Neural cell (in vitro differentiated cells): ENCODE results near the gene GLI3. TPM values are rescaled to one million over a fixed set of nuclear protein-coding genes. Genes with fewer than 3 reads are reported as not detected.

Experiments
- H2AFZ ChIP-seq: fragments of 200-600, 300-800 bp; sonication (generic), shearing (Covaris generic); 2 replicates; pipeline ENCODE4 v1.6.0; 2014; ENCODE audit warnings: low read depth, mild to moderate bottlenecking, antibody characterized with exemption, low read length, moderate library complexity
- H3F3A ChIP-seq: fragments of 200-600 bp; shearing (Covaris generic); 2 replicates; pipeline ENCODE4 v1.6.1; 2016; ENCODE audit warnings: mild to moderate bottlenecking, moderate library complexity, mixed read lengths, antibody characterized with exemption, low read length; ENCODE audit not compliant: insufficient read depth, poor library complexity, severe bottlenecking
- H3K27ac ChIP-seq: fragments of 200-600, 300-800 bp; sonication (generic), shearing (Covaris generic); 2 replicates; pipeline ENCODE4 v1.5.1; 2014; ENCODE audit warnings: mild to moderate bottlenecking, low read length, moderate library complexity
- H3K27me3 ChIP-seq: fragments of 300-800, 200-600 bp; sonication (generic), shearing (Covaris generic); 2 replicates; pipeline ENCODE4 v1.6.0; 2014; ENCODE audit warnings: mild to moderate bottlenecking, low read depth, low read length, moderate library complexity; ENCODE audit not compliant: insufficient read depth
- H3K36me3 ChIP-seq: fragments of 300-800, 200-600 bp; sonication (generic), shearing (Covaris generic); 2 replicates; pipeline ENCODE4 v1.5.1; 2014; ENCODE audit warnings: mild to moderate bottlenecking, antibody characterized with exemption, low read length, moderate library complexity; ENCODE audit not compliant: insufficient read depth
- H3K4me2 ChIP-seq: fragments of 300-800, 200-600 bp; sonication (generic), shearing (Covaris generic); 2 replicates; pipeline ENCODE4 v1.6.0; 2014; ENCODE audit warnings: mild to moderate bottlenecking, low read length
- H3K4me3 ChIP-seq: fragments of 300-800, 200-600 bp; sonication (generic), shearing (Covaris generic); 2 replicates; pipeline ENCODE4 v1.5.1; 2014; ENCODE audit warnings: mild to moderate bottlenecking, low read length, moderate library complexity
- H3K79me2 ChIP-seq: fragments of 200-600 bp; shearing (Covaris generic); replicated peaks from 2 replicates; pipeline ENCODE4 v1.6.0; 2014; ENCODE audit warnings: mild to moderate bottlenecking, low read length, moderate library complexity; ENCODE audit not compliant: insufficient read depth
- H3K9ac ChIP-seq: fragments of 300-800, 200-600 bp; sonication (generic), shearing (Covaris generic); 2 replicates; pipeline ENCODE4 v1.6.1; 2016; ENCODE audit warnings: mild to moderate bottlenecking, low read length, mixed read lengths
- H3K9me2 ChIP-seq: fragments of 200-600 bp; shearing (Covaris generic); 2 replicates; pipeline ENCODE4 v1.6.1; 2016; ENCODE audit warnings: mild to moderate bottlenecking, low read length, mixed read lengths; ENCODE audit not compliant: insufficient read depth
- H3K9me3 ChIP-seq: fragments of 200-600, 300-800 bp; sonication (generic), shearing (Covaris generic); 2 replicates; pipeline ENCODE4 v1.6.1; 2016; ENCODE audit warnings: mild to moderate bottlenecking, mixed run types, low read length, moderate library complexity, mixed read lengths
- H4K20me1 ChIP-seq: fragments of 200-600 bp; shearing (Covaris generic); 2 replicates; pipeline ENCODE4 v1.6.1; 2016; ENCODE audit warnings: mild to moderate bottlenecking, mixed run types; ENCODE audit not compliant: insufficient read depth
- EP300 ChIP-seq: fragments of 450-650 bp; conservative IDR thresholded peaks from 2 replicates; pipeline ENCODE4 v1.6.1; 2014; ENCODE audit warnings: antibody characterized with exemption, mild to moderate bottlenecking, moderate library complexity; ENCODE audit not compliant: poor library complexity, severe bottlenecking
- EZH2 ChIP-seq: fragments of 200-600, 300-800 bp; shearing (Covaris generic), sonication (generic); IDR thresholded peaks from 2 replicates; pipeline ENCODE4 v1.6.1; 2014; ENCODE audit warnings: antibody characterized with exemption, low read length, borderline replicate concordance, mild to moderate bottlenecking; ENCODE audit not compliant: insufficient read depth, poor library complexity, severe bottlenecking
- MXI1 ChIP-seq: fragments of 450-650 bp; conservative IDR thresholded peaks from 2 replicates; pipeline ENCODE4 v1.6.1; 2014; ENCODE audit warnings: antibody characterized with exemption, mild to moderate bottlenecking; ENCODE audit not compliant: poor library complexity, severe bottlenecking
- POLR2AphosphoS5 ChIP-seq: IDR thresholded peaks from 2 replicates; pipeline ENCODE4 v1.6.1; 2012
- RAD21 ChIP-seq: fragments of 450-650 bp; conservative IDR thresholded peaks from 2 replicates; pipeline ENCODE4 v1.6.1; 2014; ENCODE audit warnings: antibody characterized with exemption, mild to moderate bottlenecking, moderate library complexity
- SMC3 ChIP-seq: fragments of 450-650 bp; conservative IDR thresholded peaks from 2 replicates; pipeline ENCODE4 v1.6.1; 2014; ENCODE audit warnings: antibody characterized with exemption, mild to moderate bottlenecking, moderate library complexity; ENCODE audit not compliant: poor library complexity
- TAF1 ChIP-seq: IDR thresholded peaks from 2 replicates; pipeline ENCODE4 v1.6.1; 2012; ENCODE audit warnings: low read depth
- polyA plus RNA-seq: library from polyadenylated mRNA; depleted of rRNA; stranded (reverse); fragments of >200 nt; gene quantifications from 2 replicates; pipeline ENCODE4 v1.2.3, GENCODE V29; 2014
- TF ChIP-seq, protein P1 (sequence below): IDR thresholded peaks from 2 replicates; pipeline ENCODE4 v1.6.1; 2012; ENCODE audit warnings: borderline replicate concordance
- TF ChIP-seq, protein P2 (sequence below): fragments of 450-650 bp; IDR thresholded peaks from 2 replicates; pipeline ENCODE4 v1.5.1; 2014; ENCODE audit warnings: antibody characterized with exemption, mild to moderate bottlenecking, moderate library complexity; ENCODE audit not compliant: poor library complexity, severe bottlenecking

The GLI3 gene
- polyA plus RNA-seq, 1 donor from 2014 or later, result 0.19 TPM

DNA sequence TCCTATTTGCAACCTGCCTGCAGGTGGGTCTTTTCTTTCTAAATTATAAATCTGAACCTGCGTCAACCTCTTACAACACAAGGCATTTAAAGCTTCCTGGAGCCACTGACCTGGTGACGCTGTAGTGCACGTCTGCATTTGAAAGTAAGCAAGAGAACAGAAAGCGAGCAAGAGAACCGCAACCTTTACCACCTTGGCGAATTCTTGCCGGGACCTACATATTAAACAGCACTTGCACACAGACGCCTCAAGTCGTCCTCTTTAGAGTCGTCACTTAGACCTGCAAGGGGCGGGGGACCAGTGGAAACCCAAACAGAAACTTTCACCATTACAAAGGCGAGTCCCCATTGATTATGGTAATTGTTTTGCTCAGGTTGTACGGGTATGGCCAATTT, 9.5 kb downstream of the GLI3 start:
- Histone ChIP-seq H3K9me3 (no peaks in the 10 kb centered on the region), H2AFZ (peak overlapping the region; percentile 28), H4K20me1 (no peaks in the 10 kb centered on the region), H3K9me2 (no peaks in the 10 kb centered on the region), H3K27me3 (peaks cover 14% of the 10 kb centered on the region), H3K4me3 (peak overlapping the region; percentile 69), H3K9ac (peak overlapping the region; percentile 53), H3K4me2 (peak overlapping the region; percentile 45), H3K79me2 (peaks cover 96% of the 10 kb centered on the region), H3K36me3 (no peaks in the 10 kb centered on the region), H3F3A (no peaks in the 10 kb centered on the region), H3K27ac (no peak overlapping the region)
- TF ChIP-seq SMC3, result no peak
- TF ChIP-seq EZH2, result no peak
- no peak for TF ChIP-seq MXI1
- TF ChIP-seq, protein P1, sequence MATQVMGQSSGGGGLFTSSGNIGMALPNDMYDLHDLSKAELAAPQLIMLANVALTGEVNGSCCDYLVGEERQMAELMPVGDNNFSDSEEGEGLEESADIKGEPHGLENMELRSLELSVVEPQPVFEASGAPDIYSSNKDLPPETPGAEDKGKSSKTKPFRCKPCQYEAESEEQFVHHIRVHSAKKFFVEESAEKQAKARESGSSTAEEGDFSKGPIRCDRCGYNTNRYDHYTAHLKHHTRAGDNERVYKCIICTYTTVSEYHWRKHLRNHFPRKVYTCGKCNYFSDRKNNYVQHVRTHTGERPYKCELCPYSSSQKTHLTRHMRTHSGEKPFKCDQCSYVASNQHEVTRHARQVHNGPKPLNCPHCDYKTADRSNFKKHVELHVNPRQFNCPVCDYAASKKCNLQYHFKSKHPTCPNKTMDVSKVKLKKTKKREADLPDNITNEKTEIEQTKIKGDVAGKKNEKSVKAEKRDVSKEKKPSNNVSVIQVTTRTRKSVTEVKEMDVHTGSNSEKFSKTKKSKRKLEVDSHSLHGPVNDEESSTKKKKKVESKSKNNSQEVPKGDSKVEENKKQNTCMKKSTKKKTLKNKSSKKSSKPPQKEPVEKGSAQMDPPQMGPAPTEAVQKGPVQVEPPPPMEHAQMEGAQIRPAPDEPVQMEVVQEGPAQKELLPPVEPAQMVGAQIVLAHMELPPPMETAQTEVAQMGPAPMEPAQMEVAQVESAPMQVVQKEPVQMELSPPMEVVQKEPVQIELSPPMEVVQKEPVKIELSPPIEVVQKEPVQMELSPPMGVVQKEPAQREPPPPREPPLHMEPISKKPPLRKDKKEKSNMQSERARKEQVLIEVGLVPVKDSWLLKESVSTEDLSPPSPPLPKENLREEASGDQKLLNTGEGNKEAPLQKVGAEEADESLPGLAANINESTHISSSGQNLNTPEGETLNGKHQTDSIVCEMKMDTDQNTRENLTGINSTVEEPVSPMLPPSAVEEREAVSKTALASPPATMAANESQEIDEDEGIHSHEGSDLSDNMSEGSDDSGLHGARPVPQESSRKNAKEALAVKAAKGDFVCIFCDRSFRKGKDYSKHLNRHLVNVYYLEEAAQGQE, result no peak
- TF ChIP-seq EP300, result no peak
- TF ChIP-seq RAD21, result no peak
- TF ChIP-seq TAF1, result no peak
- TF ChIP-seq POLR2AphosphoS5, result no peak
- TF ChIP-seq, protein P2, sequence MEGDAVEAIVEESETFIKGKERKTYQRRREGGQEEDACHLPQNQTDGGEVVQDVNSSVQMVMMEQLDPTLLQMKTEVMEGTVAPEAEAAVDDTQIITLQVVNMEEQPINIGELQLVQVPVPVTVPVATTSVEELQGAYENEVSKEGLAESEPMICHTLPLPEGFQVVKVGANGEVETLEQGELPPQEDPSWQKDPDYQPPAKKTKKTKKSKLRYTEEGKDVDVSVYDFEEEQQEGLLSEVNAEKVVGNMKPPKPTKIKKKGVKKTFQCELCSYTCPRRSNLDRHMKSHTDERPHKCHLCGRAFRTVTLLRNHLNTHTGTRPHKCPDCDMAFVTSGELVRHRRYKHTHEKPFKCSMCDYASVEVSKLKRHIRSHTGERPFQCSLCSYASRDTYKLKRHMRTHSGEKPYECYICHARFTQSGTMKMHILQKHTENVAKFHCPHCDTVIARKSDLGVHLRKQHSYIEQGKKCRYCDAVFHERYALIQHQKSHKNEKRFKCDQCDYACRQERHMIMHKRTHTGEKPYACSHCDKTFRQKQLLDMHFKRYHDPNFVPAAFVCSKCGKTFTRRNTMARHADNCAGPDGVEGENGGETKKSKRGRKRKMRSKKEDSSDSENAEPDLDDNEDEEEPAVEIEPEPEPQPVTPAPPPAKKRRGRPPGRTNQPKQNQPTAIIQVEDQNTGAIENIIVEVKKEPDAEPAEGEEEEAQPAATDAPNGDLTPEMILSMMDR, result no peak

DNA sequence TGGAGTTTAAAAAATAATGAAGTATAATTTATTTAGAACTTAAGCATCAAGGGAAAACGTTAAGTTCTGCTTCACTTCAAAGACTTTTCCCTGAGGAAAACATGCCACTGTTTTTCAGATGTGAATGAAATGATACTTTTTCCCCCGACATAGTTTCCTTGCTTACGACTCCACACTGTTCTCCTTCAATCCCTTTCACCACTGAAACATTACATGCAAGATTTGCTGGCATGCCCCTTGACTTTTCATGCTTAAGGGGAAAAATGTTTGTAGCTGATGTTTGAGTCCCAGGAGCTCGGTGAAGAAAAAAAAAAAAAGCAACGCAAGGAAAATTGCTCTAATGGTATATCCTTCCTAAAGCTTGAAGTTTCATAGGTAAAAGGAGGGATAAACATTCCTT, 10.0 kb downstream of the GLI3 start:
- H2AFZ ChIP-seq, result no peak overlapping the region
- no peaks in the 10 kb centered on the region for H3K36me3 ChIP-seq
- no peaks in the 10 kb centered on the region for H3F3A ChIP-seq
- H3K79me2 ChIP-seq, result peaks cover 96% of the 10 kb centered on the region
- H3K27ac ChIP-seq, result no peak overlapping the region
- H3K9me2 ChIP-seq, result no peaks in the 10 kb centered on the region
- peak overlapping the region; percentile 45 for H3K4me2 ChIP-seq
- H3K9ac ChIP-seq, result no peak overlapping the region
- peaks cover 14% of the 10 kb centered on the region for H3K27me3 ChIP-seq
- TF ChIP-seq POLR2AphosphoS5 (no peak), SMC3 (no peak), RAD21 (no peak), TAF1 (no peak), EP300 (no peak), MXI1 (no peak), EZH2 (no peak)
- TF ChIP-seq, protein P1, result no peak
- TF ChIP-seq, protein P2, result no peak
- H3K9me3 ChIP-seq, result no peaks in the 10 kb centered on the region
- peak overlapping the region; percentile 69 for H3K4me3 ChIP-seq
- H4K20me1 ChIP-seq, result no peaks in the 10 kb centered on the region
